ENCODE results near the gene BRWD1. TPM values are rescaled to one million over a fixed set of nuclear protein-coding genes. Genes with fewer than 3 reads are reported as not detected.

Gene BRWD1
- total RNA-seq, 2 donors from 2014 or later, result 31.8 to 46.8 TPM

- Mint-ChIP-seq H3K27me3 (no peaks in the 10 kb centered on the region), H3K36me3 (peaks cover 31% of the 10 kb centered on the region), H3K27ac (peak overlapping the region in 1 of 2 donors; percentile 70), H3K4me1 (ENCODE audit: low read depth in 2 of 2) (peaks cover 12 to 23% of the 10 kb centered on the region in 2 donors), H3K9me3 (no peaks in the 10 kb centered on the region), H3K4me3 (no peak overlapping the region)
- ATAC-seq (peak in 1 of 2 donors; percentile 73), DNase-seq (ENCODE audit: low spot score) (no peak)
Measured at GRCh38 chr21:39288987-39289386, 24.4 kb downstream of the BRWD1 start.

- Mint-ChIP-seq H3K4me1 (ENCODE audit: low read depth in 2 of 2) (peaks cover 9 to 15% of the 10 kb centered on the region in 2 donors), H3K4me3 (no peak overlapping the region), H3K27me3 (no peaks in the 10 kb centered on the region), H3K9me3 (no peaks in the 10 kb centered on the region), H3K36me3 (peaks cover 10% of the 10 kb centered on the region), H3K27ac (peak overlapping the region in 1 of 2 donors; percentile 31)
- ATAC-seq (no peak), DNase-seq (ENCODE audit: low spot score) (no peak)
Measured at GRCh38 chr21:39282911-39283310, 30.5 kb downstream of the BRWD1 start.

GRCh38 chr21:39281853-39282252, 31.6 kb downstream of the BRWD1 start:
- Mint-ChIP-seq H3K36me3 (peaks cover under 1% of the 10 kb centered on the region), H3K27ac (no peak overlapping the region), H3K27me3 (no peaks in the 10 kb centered on the region), H3K4me3 (no peak overlapping the region), H3K9me3 (no peaks in the 10 kb centered on the region), H3K4me1 (ENCODE audit: low read depth in 2 of 2) (peaks cover 9 to 15% of the 10 kb centered on the region in 2 donors)
- ATAC-seq (no peak), DNase-seq (ENCODE audit: low spot score) (no peak)

- no peaks in the 10 kb centered on the region for H3K36me3 Mint-ChIP-seq
- ATAC-seq, result no peak
- no peaks in the 10 kb centered on the region for H3K27me3 Mint-ChIP-seq
- H3K4me3 Mint-ChIP-seq, result no peak overlapping the region
- H3K9me3 Mint-ChIP-seq, result no peaks in the 10 kb centered on the region
- H3K27ac Mint-ChIP-seq, result no peak overlapping the region
- no peak for DNase-seq (ENCODE audit: low spot score)
- peaks cover 9 to 15% of the 10 kb centered on the region in 2 donors for H3K4me1 Mint-ChIP-seq (ENCODE audit: low read depth in 2 of 2)
Measured at GRCh38 chr21:39281207-39281606, 32.2 kb downstream of the BRWD1 start.

GRCh38 chr21:39269620-39270019, 43.8 kb downstream of the BRWD1 start:
- H3K9me3 Mint-ChIP-seq, result no peaks in the 10 kb centered on the region
- H3K36me3 Mint-ChIP-seq, result peaks cover 5% of the 10 kb centered on the region
- H3K4me3 Mint-ChIP-seq, result no peak overlapping the region
- no peaks in the 10 kb centered on the region for H3K27me3 Mint-ChIP-seq
- DNase-seq (ENCODE audit: low spot score) (no peak), ATAC-seq (no peak)
- H3K4me1 Mint-ChIP-seq (ENCODE audit: low read depth in 2 of 2), result peaks cover 0 to 2% of the 10 kb centered on the region in 2 donors
- H3K27ac Mint-ChIP-seq, result no peak overlapping the region

- DNase-seq (ENCODE audit: low spot score) (no peak), ATAC-seq (no peak)
- no peaks in the 10 kb centered on the region for H3K27me3 Mint-ChIP-seq
- H3K27ac Mint-ChIP-seq, result no peak overlapping the region
- H3K4me3 Mint-ChIP-seq, result no peak overlapping the region
- H3K4me1 Mint-ChIP-seq (ENCODE audit: low read depth in 2 of 2), result peaks cover 0 to 9% of the 10 kb centered on the region in 2 donors
- H3K9me3 Mint-ChIP-seq, result no peaks in the 10 kb centered on the region
- peaks cover 9% of the 10 kb centered on the region for H3K36me3 Mint-ChIP-seq
Measured at GRCh38 chr21:39265603-39266002, 47.8 kb downstream of the BRWD1 start.

- no peak for DNase-seq (ENCODE audit: low spot score)
- Mint-ChIP-seq H3K4me1 (ENCODE audit: low read depth in 2 of 2) (peaks cover 0 to 7% of the 10 kb centered on the region in 2 donors), H3K4me3 (no peak overlapping the region), H3K36me3 (peaks cover 9% of the 10 kb centered on the region), H3K27me3 (no peaks in the 10 kb centered on the region), H3K27ac (peak overlapping the region in 1 of 2 donors; percentile 33), H3K9me3 (no peaks in the 10 kb centered on the region)
- ATAC-seq, result no peak
Measured at GRCh38 chr21:39263372-39263771, 50.1 kb downstream of the BRWD1 start.

GRCh38 chr21:39258207-39258606, 55.2 kb downstream of the BRWD1 start:
- H3K36me3 Mint-ChIP-seq, result peaks cover 4% of the 10 kb centered on the region
- H3K4me1 Mint-ChIP-seq (ENCODE audit: low read depth in 2 of 2), result peaks cover 0 to 3% of the 10 kb centered on the region in 2 donors
- no peak overlapping the region for H3K27ac Mint-ChIP-seq
- no peak for ATAC-seq
- no peak overlapping the region for H3K4me3 Mint-ChIP-seq
- no peaks in the 10 kb centered on the region for H3K9me3 Mint-ChIP-seq
- no peaks in the 10 kb centered on the region for H3K27me3 Mint-ChIP-seq
- no peak for DNase-seq (ENCODE audit: low spot score)

- ATAC-seq, result no peak
Measured at GRCh38 chr21:39251326-39251725, 62.1 kb downstream of the BRWD1 start.

GRCh38 chr21:39238275-39238674, 75.2 kb downstream of the BRWD1 start:
- peak overlapping the region in 1 of 2 donors; percentile 12 for H3K27ac Mint-ChIP-seq
- ATAC-seq (no peak), DNase-seq (ENCODE audit: low spot score) (no peak)
- no peaks in the 10 kb centered on the region for H3K27me3 Mint-ChIP-seq
- H3K4me3 Mint-ChIP-seq, result no peak overlapping the region
- no peaks in the 10 kb centered on the region for H3K9me3 Mint-ChIP-seq
- peaks cover 4 to 17% of the 10 kb centered on the region in 2 donors for H3K4me1 Mint-ChIP-seq (ENCODE audit: low read depth in 2 of 2)
- H3K36me3 Mint-ChIP-seq, result peaks cover 36% of the 10 kb centered on the region

More at GRCh38 chr21:39251326-39251725, 62.1 kb downstream of the BRWD1 start:
- Mint-ChIP-seq H3K27ac (no peak overlapping the region), H3K27me3 (no peaks in the 10 kb centered on the region), H3K9me3 (no peaks in the 10 kb centered on the region), H3K4me3 (no peak overlapping the region), H3K4me1 (ENCODE audit: low read depth in 2 of 2) (peaks cover 3 to 4% of the 10 kb centered on the region in 2 donors), H3K36me3 (peaks cover 9% of the 10 kb centered on the region)
- no peak for DNase-seq (ENCODE audit: low spot score)

GRCh38 chr21:39232861-39233291, 80.6 kb downstream of the BRWD1 start:
- peaks cover 0 to 14% of the 10 kb centered on the region in 2 donors for H3K4me1 Mint-ChIP-seq (ENCODE audit: low read depth in 2 of 2)
- no peak overlapping the region for H3K4me3 Mint-ChIP-seq
- DNase-seq (ENCODE audit: low spot score) (no peak), ATAC-seq (no peak)
- no peaks in the 10 kb centered on the region for H3K27me3 Mint-ChIP-seq
- no peak overlapping the region for H3K27ac Mint-ChIP-seq
- no peaks in the 10 kb centered on the region for H3K9me3 Mint-ChIP-seq
- peaks cover 15% of the 10 kb centered on the region for H3K36me3 Mint-ChIP-seq

GRCh38 chr21:39224930-39225329, 88.5 kb downstream of the BRWD1 start:
- H3K36me3 Mint-ChIP-seq, result peaks cover 12% of the 10 kb centered on the region
- H3K4me1 Mint-ChIP-seq (ENCODE audit: low read depth in 2 of 2), result peaks cover 0 to 5% of the 10 kb centered on the region in 2 donors
- no peaks in the 10 kb centered on the region for H3K9me3 Mint-ChIP-seq
- peak overlapping the region; percentile 36 to 47 for H3K27ac Mint-ChIP-seq
- no peaks in the 10 kb centered on the region for H3K27me3 Mint-ChIP-seq
- peak in 1 of 2 donors; percentile 72 for ATAC-seq
- H3K4me3 Mint-ChIP-seq, result no peak overlapping the region
- no peak for DNase-seq (ENCODE audit: low spot score)

GRCh38 chr21:39221997-39222486, 91.4 kb downstream of the BRWD1 start:
- no peak overlapping the region for H3K27ac Mint-ChIP-seq
- H3K4me1 Mint-ChIP-seq (ENCODE audit: low read depth in 2 of 2), result peaks cover 0 to 7% of the 10 kb centered on the region in 2 donors
- H3K4me3 Mint-ChIP-seq, result no peak overlapping the region
- DNase-seq (ENCODE audit: low spot score) (no peak), ATAC-seq (no peak)
- H3K27me3 Mint-ChIP-seq, result no peaks in the 10 kb centered on the region
- H3K36me3 Mint-ChIP-seq, result peaks cover 16% of the 10 kb centered on the region
- no peaks in the 10 kb centered on the region for H3K9me3 Mint-ChIP-seq

- ATAC-seq, result no peak
- H3K27ac Mint-ChIP-seq, result no peak overlapping the region
- H3K4me3 Mint-ChIP-seq, result no peak overlapping the region
Measured at GRCh38 chr21:39221282-39221996, 92.0 kb downstream of the BRWD1 start.

More at GRCh38 chr21:39221282-39221996, 92.0 kb downstream of the BRWD1 start:
- H3K36me3 Mint-ChIP-seq, result peaks cover 16% of the 10 kb centered on the region
- no peaks in the 10 kb centered on the region for H3K9me3 Mint-ChIP-seq
- H3K27me3 Mint-ChIP-seq, result no peaks in the 10 kb centered on the region
- H3K4me1 Mint-ChIP-seq (ENCODE audit: low read depth in 2 of 2), result peaks cover 0 to 7% of the 10 kb centered on the region in 2 donors
- no peak for DNase-seq (ENCODE audit: low spot score)

Measured in natural killer cell treated with Interleukin-12 subunit alpha and Interleukin-12 subunit beta and Interleukin-15 and Interleukin-18, amount 100 ng/mL, for 72 hours (primary cell).